H1 (cell line): ENCODE results near the gene LMAN1L. TPM values are rescaled to one million over a fixed set of nuclear protein-coding genes. Genes with fewer than 3 reads are reported as not detected.

ENCODE experiments used
- CTCF ChIA-PET: fragments of 300-600 bp; sonication (Branson Sonifier 250); formaldehyde crosslinking; loops from one replicate; lab custom pipeline; 2021; ENCODE audit not compliant: partially characterized antibody; lab: Charles Lee
- POLR2A ChIA-PET: fragments of 300-600 bp; sonication (Branson Sonifier 250); formaldehyde crosslinking; loops from one replicate; lab custom pipeline; 2021; ENCODE audit warnings: inconsistent platforms; ENCODE audit not compliant: partially characterized antibody; lab: Charles Lee
- DNase-seq, 2 experiments: peaks; one replicate each; pipeline versions ENCODE4 v3.0.0 to v3.0.0-alpha.2; 2010 to 2022; ENCODE audit warnings: low spot score in 2 of 2, low read depth in 1 of 2, mixed read lengths in 1 of 2
- FAIRE-seq: peaks from 2 replicates; lab custom pipeline; 2011; peaks lifted over from hg19 to GRCh38; lab: Jason Lieb, UNC
- H2AFZ ChIP-seq: 2 replicates; pipeline ENCODE4 v1.8.1; 2012; ENCODE audit warnings: low read length, inconsistent platforms
- H2AK5ac ChIP-seq: 2 replicates; pipeline ENCODE4 v1.6.1; 2013; ENCODE audit warnings: low read depth, low read length
- H2BK120ac ChIP-seq: replicated peaks from 2 replicates; pipeline ENCODE3; 2013; ENCODE audit warnings: low read depth, low read length, inconsistent platforms
- H2BK12ac ChIP-seq: 2 replicates; pipeline ENCODE4 v1.6.1; 2013; ENCODE audit warnings: low read depth, low read length
- H2BK15ac ChIP-seq: 2 replicates; pipeline ENCODE4 v1.6.1; 2013; ENCODE audit warnings: low read length
- H2BK20ac ChIP-seq: 2 replicates; pipeline ENCODE4 v1.6.1; 2013; ENCODE audit warnings: low read length
- H2BK5ac ChIP-seq: 2 replicates; pipeline ENCODE4 v1.6.1; 2013; ENCODE audit warnings: low read depth, low read length
- H3K14ac ChIP-seq: 2 replicates; pipeline ENCODE4 v1.6.1; 2013; ENCODE audit warnings: inconsistent platforms; ENCODE audit not compliant: insufficient read length
- H3K18ac ChIP-seq: 2 replicates; pipeline ENCODE4 v1.6.1; 2013; ENCODE audit warnings: low read length; ENCODE audit errors: extremely low read depth
- H3K23ac ChIP-seq: 2 replicates; pipeline ENCODE4 v1.6.1; 2013; ENCODE audit warnings: inconsistent platforms; ENCODE audit not compliant: insufficient read length
- H3K23me2 ChIP-seq: 2 replicates; pipeline ENCODE4 v1.6.1; 2013; ENCODE audit warnings: low read depth, low read length
- H3K27ac ChIP-seq: 2 replicates; pipeline ENCODE4 v1.6.1; 2011; ENCODE audit warnings: low read depth, low read length, inconsistent platforms
- H3K27me3 ChIP-seq, 4 experiments: replicated peaks in 1 of 4; 1 replicate in 1 of 4; 2 replicates in 3 of 4; pipeline versions ENCODE4 v1.6.1 to v1.8.1; 2011 to 2013; ENCODE audit warnings: low read length in 3 of 4, mild to moderate bottlenecking in 3 of 4, inconsistent platforms in 2 of 4, mixed read lengths in 2 of 4, moderate library complexity in 1 of 4; ENCODE audit not compliant: control insufficient read depth in 3 of 4, insufficient read depth in 3 of 4; ENCODE audit errors: extremely low read depth in 1 of 4
- H3K36me3 ChIP-seq, 4 experiments: 2 replicates each; pipeline versions ENCODE4 v1.6.1 to v1.8.1; 2011 to 2013; ENCODE audit warnings: mild to moderate bottlenecking in 4 of 4, low read length in 3 of 4, moderate library complexity in 2 of 4, control low read depth in 1 of 4, inconsistent platforms in 1 of 4; ENCODE audit not compliant: insufficient read depth in 4 of 4, control insufficient read depth in 2 of 4
- H3K4ac ChIP-seq: replicated peaks from 2 replicates; pipeline ENCODE3; 2013; ENCODE audit warnings: low read length, low read depth, mixed read lengths, inconsistent platforms; ENCODE audit not compliant: insufficient read length
- H3K4me1 ChIP-seq, 4 experiments: replicated peaks in 1 of 4; 1 replicate in 1 of 4; 2 replicates in 3 of 4; pipeline versions ENCODE4 v1.6.1 to v1.8.1; 2011 to 2013; ENCODE audit warnings: low read length in 3 of 4, inconsistent platforms in 2 of 4, mixed read lengths in 1 of 4; ENCODE audit not compliant: insufficient read depth in 4 of 4, control insufficient read depth in 3 of 4
- H3K4me2 ChIP-seq, 2 experiments: 2 replicates each; pipeline versions ENCODE4 v1.6.1 to v1.8.1; 2011 to 2013; ENCODE audit warnings: low read depth in 2 of 2, low read length in 2 of 2, control low read depth in 1 of 2, inconsistent platforms in 1 of 2, mild to moderate bottlenecking in 1 of 2; ENCODE audit not compliant: insufficient read depth in 1 of 2
- H3K4me3 ChIP-seq, 4 experiments: fragments of 200-600, 300-600 bp in 1 of 4; sonication (generic), shearing (Covaris generic), sonication (Bioruptor Twin) in 1 of 4; 2 replicates each; pipeline versions ENCODE4 v1.5.1 to v1.8.1; 2011 to 2016; ENCODE audit warnings: low read length in 4 of 4, low read depth in 3 of 4, control low read depth in 2 of 4, inconsistent platforms in 2 of 4, mild to moderate bottlenecking in 2 of 4, mixed read lengths in 1 of 4, moderate library complexity in 1 of 4; ENCODE audit not compliant: insufficient read depth in 2 of 4; ENCODE audit errors: extremely low read depth in 1 of 4
- H3K56ac ChIP-seq: replicated peaks from 2 replicates; pipeline ENCODE3; 2013; ENCODE audit warnings: low read depth, mild to moderate bottlenecking, mixed read lengths, low read length, inconsistent platforms; ENCODE audit not compliant: insufficient read length
- H3K79me1 ChIP-seq: 2 replicates; pipeline ENCODE4 v1.6.1; 2013; ENCODE audit warnings: low read depth, low read length, control low read depth
- H3K79me2 ChIP-seq, 2 experiments: 2 replicates each; pipeline versions ENCODE4 v1.6.1 to v1.8.1; 2012 to 2013; ENCODE audit warnings: low read length in 2 of 2, mild to moderate bottlenecking in 2 of 2, inconsistent platforms in 1 of 2; ENCODE audit not compliant: insufficient read depth in 2 of 2, control insufficient read depth in 1 of 2
- H3K9ac ChIP-seq, 4 experiments: replicated peaks in 1 of 4; 1 replicate in 1 of 4; 2 replicates in 3 of 4; pipeline versions ENCODE4 v1.6.1 to v1.8.1; 2011 to 2013; ENCODE audit warnings: low read depth in 3 of 4, low read length in 3 of 4, control low read depth in 2 of 4, mild to moderate bottlenecking in 2 of 4, moderate library complexity in 2 of 4, inconsistent platforms in 1 of 4; ENCODE audit errors: extremely low read depth in 1 of 4
- H3K9me3 ChIP-seq, 2 experiments: 2 replicates each; pipeline versions ENCODE4 v1.6.1 to v1.8.1; 2012 to 2013; ENCODE audit warnings: mild to moderate bottlenecking in 2 of 2, moderate library complexity in 2 of 2, control low read depth in 1 of 2, inconsistent platforms in 1 of 2, low read depth in 1 of 2, low read length in 1 of 2, mixed read lengths in 1 of 2; ENCODE audit not compliant: insufficient read depth in 2 of 2
- H4K20me1 ChIP-seq, 2 experiments: replicated peaks in 1 of 2; 2 replicates each; pipeline versions ENCODE3 to v1.8.1; 2011 to 2013; ENCODE audit warnings: inconsistent platforms in 2 of 2, low read length in 2 of 2, mild to moderate bottlenecking in 1 of 2; ENCODE audit not compliant: insufficient read depth in 2 of 2, control insufficient read depth in 1 of 2
- H4K5ac ChIP-seq: 2 replicates; pipeline ENCODE4 v1.6.1; 2013; ENCODE audit warnings: low read length, low read depth, mixed read lengths, inconsistent platforms; ENCODE audit not compliant: insufficient read length
- H4K8ac ChIP-seq: 2 replicates; pipeline ENCODE4 v1.8.0; 2013; ENCODE audit warnings: mild to moderate bottlenecking, moderate library complexity, low read length, inconsistent platforms; ENCODE audit not compliant: insufficient read depth; ENCODE audit errors: extremely low read depth
- H4K91ac ChIP-seq: replicated peaks from 2 replicates; pipeline ENCODE3; 2013; ENCODE audit warnings: low read length, mixed read lengths, inconsistent platforms; ENCODE audit not compliant: insufficient read length
- ASH2L ChIP-seq: fragments of 200-600, 300-600 bp; sonication (generic); IDR thresholded peaks from one replicate; pipeline ENCODE4 v1.7.1; 2017; ENCODE audit warnings: low read length
- BCL11A ChIP-seq, 2 experiments: IDR thresholded peaks; one replicate each; pipeline ENCODE4 v1.6.1; 2011; ENCODE audit warnings: low read depth in 2 of 2, low read length in 2 of 2, mild to moderate bottlenecking in 2 of 2
- BRCA1 ChIP-seq: IDR thresholded peaks from 2 replicates; pipeline ENCODE4 v1.6.1; 2012; ENCODE audit warnings: low read depth, low read length, improper control_type of control experiment
- CREB1 ChIP-seq: IDR thresholded peaks from 2 replicates; pipeline ENCODE4 v1.6.1; 2012; ENCODE audit warnings: inconsistent platforms
- CTCF ChIP-seq, 3 experiments: IDR thresholded peaks; 1 replicate in 2 of 3; 2 replicates in 1 of 3; pipeline versions ENCODE4 v1.5.1 to v1.6.1; 2011; ENCODE audit warnings: low read length in 3 of 3, mild to moderate bottlenecking in 3 of 3, inconsistent platforms in 2 of 3, low read depth in 1 of 3, moderate library complexity in 1 of 3; ENCODE audit not compliant: insufficient read depth in 1 of 3; ENCODE audit errors: control extremely low read depth in 1 of 3
- EP300 ChIP-seq, 2 experiments: IDR thresholded peaks; 1 replicate in 1 of 2; 2 replicates in 1 of 2; pipeline ENCODE4 v1.6.1; 2011 to 2012; ENCODE audit warnings: low read depth in 2 of 2, low read length in 2 of 2, mild to moderate bottlenecking in 2 of 2, borderline replicate concordance in 1 of 2, inconsistent platforms in 1 of 2, moderate library complexity in 1 of 2
- KDM1A ChIP-seq: fragments of 200-600, 300-600 bp; sonication (generic); IDR thresholded peaks from 2 replicates; pipeline ENCODE4 v1.7.1; 2016; ENCODE audit warnings: mild to moderate bottlenecking, low read length, borderline replicate concordance
- RFX5 ChIP-seq: IDR thresholded peaks from 2 replicates; pipeline ENCODE4 v1.6.1; 2011; ENCODE audit warnings: low read depth, low read length, improper control_type of control experiment, borderline replicate concordance
- SIX5 ChIP-seq: IDR thresholded peaks from 2 replicates; pipeline ENCODE4 v1.6.1; 2011; ENCODE audit warnings: mild to moderate bottlenecking, low read depth, low read length
- WGBS, 2 experiments: shearing (Covaris generic) in 1 of 2; methylation state at CpG; one replicate each; pipeline versions ENCODE4 v1.1.6 to v1.1.7; 2013 to 2015; ENCODE audit warnings: low lambda C conversion rate in 2 of 2, mixed read lengths in 2 of 2, inconsistent platforms in 1 of 2, low coverage in 1 of 2, missing lambda C conversion rate in 1 of 2; ENCODE audit not compliant: insufficient replicate concordance in 2 of 2, insufficient coverage in 1 of 2, insufficient read length in 1 of 2; ENCODE audit errors: extremely low coverage in 1 of 2, missing lambda C conversion rate in 1 of 2; 5-methylcytosine and 5-hydroxymethylcytosine counted together
- polyA plus RNA-seq, 7 experiments: library from polyadenylated mRNA; depleted of rRNA in 3 of 7; stranded (reverse) in 5 of 7; unstranded in 2 of 7; fragments of >200 nt in 5 of 7; fragments of 200-250 nt in 2 of 7; gene quantifications; 1 replicate in 5 of 7; 2 replicates in 1 of 7; 4 replicates in 1 of 7; pipeline versions ENCODE4 v1.2.1 to v1.2.3, GENCODE V29; 2011 to 2013; ENCODE audit warnings: missing spikeins in 2 of 7, mixed read lengths in 2 of 7
- total RNA-seq: library from RNA; stranded (reverse); fragmentation: NEBNext Ultra II Directional; extraction: Animal tissue kit (Norgen Biotek cat#: 25700); gene quantifications from 2 replicates; pipeline ENCODE4 v1.2.1, GENCODE V29; 2021
- TF ChIP-seq, protein P1 (sequence below): IDR thresholded peaks from 2 replicates; pipeline ENCODE4 v1.6.1; 2012; ENCODE audit warnings: inconsistent platforms

The LMAN1L gene
- total and polyA plus RNA-seq, 2 of the 8 experiments (the other 6 are each of a cell fraction or from before 2014, with no cell fraction given) = not detected

DNA sequence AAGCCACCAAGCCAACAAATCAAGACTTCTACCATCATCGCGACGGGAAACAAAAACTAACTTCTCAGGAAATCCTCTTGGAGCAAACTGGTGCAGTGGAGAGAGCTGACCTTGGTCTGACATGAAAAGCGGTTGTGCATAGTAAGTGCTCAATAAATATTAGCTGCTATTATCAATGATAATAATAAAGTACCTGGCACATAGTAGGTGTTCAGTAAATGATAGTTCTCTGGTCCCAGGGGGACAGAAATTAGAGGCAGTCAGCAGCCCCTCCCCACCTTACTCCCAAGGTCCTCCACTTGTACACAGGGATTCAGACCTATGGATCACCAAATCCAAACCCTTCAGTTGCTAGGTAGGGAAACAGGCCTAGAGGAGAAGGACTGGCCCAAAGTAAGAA, 36.7 kb upstream of the LMAN1L start:
- no peak for TF ChIP-seq ASH2L
- TF ChIP-seq, protein P1, sequence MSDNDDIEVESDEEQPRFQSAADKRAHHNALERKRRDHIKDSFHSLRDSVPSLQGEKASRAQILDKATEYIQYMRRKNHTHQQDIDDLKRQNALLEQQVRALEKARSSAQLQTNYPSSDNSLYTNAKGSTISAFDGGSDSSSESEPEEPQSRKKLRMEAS = no peak
- TF ChIP-seq KDM1A = no peak
- no peak for TF ChIP-seq CTCF (IDR thresholded peaks at IDR 0.05; ENCODE audit: control extremely low read depth in 1 of 3, insufficient read depth in 1 of 3, low read depth in 1 of 3, low read length in 3 of 3)
- TF ChIP-seq SIX5 = no peak
- no peak for TF ChIP-seq RFX5
- TF ChIP-seq BCL11A (IDR thresholded peaks at IDR 0.05; ENCODE audit: low read depth in 2 of 2, low read length in 2 of 2) = no peak
- TF ChIP-seq EP300 (IDR thresholded peaks at IDR 0.05; ENCODE audit: borderline replicate concordance in 1 of 2, low read depth in 2 of 2, low read length in 2 of 2) = no peak
- TF ChIP-seq BRCA1 = no peak
- TF ChIP-seq CREB1 = no peak
- no peaks in the 10 kb centered on the region for H3K79me2 ChIP-seq
- H3K18ac ChIP-seq = no peak overlapping the region
- H4K5ac ChIP-seq = no peak overlapping the region
- whole genome bisulfite sequencing, 2 experiments = 89% methylated on average over 4 of the region's 4 CpGs; no CpG with 5 or more reads in 1 of the 2 experiments
- no peak overlapping the region for H3K4me3 ChIP-seq
- no peak overlapping the region for H3K4me2 ChIP-seq
- no peak overlapping the region for H3K56ac ChIP-seq
- peaks cover 0 to 8% (median 5%) of the 10 kb centered on the region in 4 experiments; a peak in 6 of 7 replicates for H3K27me3 ChIP-seq
- no peak overlapping the region for H4K91ac ChIP-seq
- H2BK15ac ChIP-seq = no peak overlapping the region; the same call in 1 of the 2 replicates
- no peak overlapping the region for H2BK5ac ChIP-seq
- no peak for DNase-seq
- H2BK20ac ChIP-seq = no peak overlapping the region
- no peak overlapping the region for H4K8ac ChIP-seq
- POLR2A ChIA-PET = interaction anchor here (0.6 kb wide), 1 partner anchor 104 kb away, joined by 3 read pairs; no protein-coding TSS in a partner anchor
- no peaks in the 10 kb centered on the region for H3K9me3 ChIP-seq
- FAIRE-seq = no peak
- no peak overlapping the region for H3K27ac ChIP-seq
- H3K4ac ChIP-seq = no peak overlapping the region
- no peak overlapping the region for H2BK120ac ChIP-seq
- no peak overlapping the region for H2AFZ ChIP-seq
- no peaks in the 10 kb centered on the region for H3K36me3 ChIP-seq
- peaks cover 4 to 15% (median 6%) of the 10 kb centered on the region in 4 experiments for H3K4me1 ChIP-seq
- H3K23me2 ChIP-seq = no peaks in the 10 kb centered on the region
- H3K9ac ChIP-seq = no peak overlapping the region
- H2BK12ac ChIP-seq = no peak overlapping the region
- H4K20me1 ChIP-seq = peaks cover 0 to 2% of the 10 kb centered on the region in 2 experiments
- no peaks in the 10 kb centered on the region for H3K79me1 ChIP-seq
- CTCF ChIA-PET = interaction anchor here (0.9 to 53.7 kb wide), 4 partner anchors 8 to 151 kb away, joined by 3 to 1439 read pairs (median 277); partner anchors contain the start of gene CLK3
- H3K23ac ChIP-seq = no peak overlapping the region
- no peak overlapping the region for H3K14ac ChIP-seq
- no peak overlapping the region for H2AK5ac ChIP-seq
